Retinal pigment epithelial cell (primary cell): ENCODE data around the gene OR8H1.

Experiments
- DNase-seq: peaks from one replicate; pipeline ENCODE4 v3.0.0-alpha.2; 2010; ENCODE audit warnings: low read depth
- H3K4me3 ChIP-seq: 2 replicates; pipeline ENCODE4 v1.5.1; 2011; ENCODE audit warnings: mild to moderate bottlenecking, low read length, control low read depth, moderate library complexity
- TF ChIP-seq, protein P1 (sequence below): conservative IDR thresholded peaks from 2 replicates; pipeline ENCODE4 v1.5.1; 2011; ENCODE audit warnings: low read depth, low read length, control low read depth, inconsistent platforms

OR8H1 gene

GRCh38 chr11:56292154-56292553 is at the start of gene OR8H1:
OR8H1 (minus strand) TSS chr11:56292254; CDS start chr11:56291062, 1,192 bp downstream.
- no peak within 1 kb of the TSS for H3K4me3 ChIP-seq
- TF ChIP-seq, protein P1, sequence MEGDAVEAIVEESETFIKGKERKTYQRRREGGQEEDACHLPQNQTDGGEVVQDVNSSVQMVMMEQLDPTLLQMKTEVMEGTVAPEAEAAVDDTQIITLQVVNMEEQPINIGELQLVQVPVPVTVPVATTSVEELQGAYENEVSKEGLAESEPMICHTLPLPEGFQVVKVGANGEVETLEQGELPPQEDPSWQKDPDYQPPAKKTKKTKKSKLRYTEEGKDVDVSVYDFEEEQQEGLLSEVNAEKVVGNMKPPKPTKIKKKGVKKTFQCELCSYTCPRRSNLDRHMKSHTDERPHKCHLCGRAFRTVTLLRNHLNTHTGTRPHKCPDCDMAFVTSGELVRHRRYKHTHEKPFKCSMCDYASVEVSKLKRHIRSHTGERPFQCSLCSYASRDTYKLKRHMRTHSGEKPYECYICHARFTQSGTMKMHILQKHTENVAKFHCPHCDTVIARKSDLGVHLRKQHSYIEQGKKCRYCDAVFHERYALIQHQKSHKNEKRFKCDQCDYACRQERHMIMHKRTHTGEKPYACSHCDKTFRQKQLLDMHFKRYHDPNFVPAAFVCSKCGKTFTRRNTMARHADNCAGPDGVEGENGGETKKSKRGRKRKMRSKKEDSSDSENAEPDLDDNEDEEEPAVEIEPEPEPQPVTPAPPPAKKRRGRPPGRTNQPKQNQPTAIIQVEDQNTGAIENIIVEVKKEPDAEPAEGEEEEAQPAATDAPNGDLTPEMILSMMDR, result no peak
- DNase-seq, result no peak

DNA sequence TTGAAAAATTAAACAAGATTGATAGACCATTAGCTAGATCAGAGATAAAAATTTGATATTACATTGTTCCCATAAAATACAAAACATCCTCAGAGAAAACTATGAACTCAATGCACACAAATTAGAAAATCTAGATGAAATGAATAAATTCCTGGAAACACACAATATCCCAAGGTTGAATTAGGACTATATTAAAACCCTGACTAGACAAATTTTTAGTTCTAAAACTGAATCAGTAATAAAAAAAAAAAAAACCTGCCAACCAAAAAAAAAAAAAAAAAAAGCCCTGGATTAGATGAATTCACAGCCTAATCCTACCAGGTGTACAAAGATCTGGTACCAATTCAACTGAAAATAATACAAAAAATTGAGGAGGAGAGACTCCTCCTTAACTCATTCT is 48.2 kb upstream of the OR8H1 start:
- TF ChIP-seq, protein P1, result no peak
- no peak for DNase-seq
- H3K4me3 ChIP-seq, result no peak overlapping the region

DNA sequence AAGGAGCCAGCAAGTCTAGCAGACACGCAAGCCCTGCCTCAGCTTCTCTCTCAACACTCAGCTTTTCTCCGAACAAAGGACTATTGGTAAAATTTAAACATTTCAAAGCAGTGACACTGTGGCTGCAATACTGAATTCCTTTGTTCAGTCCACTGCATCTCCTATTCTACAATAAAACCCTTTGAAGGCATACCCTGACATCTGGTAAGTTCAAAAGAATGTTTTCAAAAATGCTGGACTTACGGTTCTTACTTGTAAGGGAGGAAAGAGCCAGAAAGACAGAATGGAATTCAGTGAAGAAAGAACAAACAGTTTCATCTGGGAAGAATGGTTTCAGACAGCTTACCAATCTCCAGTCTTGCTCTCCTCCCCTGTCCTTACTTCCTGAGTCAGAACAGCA is 41.1 kb upstream of the OR8H1 start:
- TF ChIP-seq, protein P1, result no peak
- no peak overlapping the region for H3K4me3 ChIP-seq
- no peak for DNase-seq

DNA sequence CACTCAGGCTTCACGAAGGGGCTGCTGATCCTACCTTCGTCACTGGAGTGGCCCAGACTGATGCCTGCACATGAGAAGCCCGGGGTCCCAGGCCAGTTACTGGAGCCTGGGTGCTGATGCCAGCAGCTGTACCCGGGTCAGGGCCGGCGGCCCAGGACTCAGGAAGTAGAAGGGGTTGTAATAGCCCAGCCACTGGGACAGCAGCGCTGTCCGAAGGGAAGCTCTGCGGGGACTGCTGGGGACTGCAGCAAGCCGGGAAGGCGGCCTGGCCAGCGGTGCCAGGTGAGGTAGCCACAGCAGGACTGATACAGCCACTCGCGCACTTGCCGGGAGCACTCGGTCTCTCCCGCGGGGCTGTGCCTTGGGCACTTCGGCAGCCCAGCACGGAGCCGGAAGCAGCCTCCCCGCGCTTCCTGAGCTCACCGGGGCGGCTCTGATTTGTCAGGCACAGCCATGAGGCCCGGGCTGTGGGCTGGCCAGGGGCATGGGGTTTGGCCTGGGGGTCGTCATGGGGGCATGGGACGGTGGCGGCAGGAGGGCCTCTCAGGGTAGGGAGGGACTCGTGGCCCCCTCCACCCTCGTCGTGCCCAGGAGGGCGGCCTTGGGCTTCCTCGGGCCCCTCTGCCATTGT is 39.9 kb upstream of the OR8H1 start:
- TF ChIP-seq, protein P1, result no peak
- no peak overlapping the region for H3K4me3 ChIP-seq
- no peak for DNase-seq

- no peak for DNase-seq
- H3K4me3 ChIP-seq, result no peak within 1 kb of the TSS
Measured at GRCh38 chr11:56314844-56315243, 22.8 kb upstream of the OR8H1 start, which contains the start of gene OR8K3. OR8K3 (plus strand) TSS chr11:56315144; CDS start chr11:56318307, 3,163 bp downstream.

GRCh38 chr11:56307836-56308235 is 15.8 kb upstream of the OR8H1 start:
- TF ChIP-seq, protein P1, result no peak
- no peak for DNase-seq
- H3K4me3 ChIP-seq, result no peak overlapping the region

More at GRCh38 chr11:56314844-56315243, 22.8 kb upstream of the OR8H1 start, which contains the start of gene OR8K3:
- TF ChIP-seq, protein P1, result no peak

GRCh38 chr11:56296898-56297297 is 4.8 kb upstream of the OR8H1 start:
- TF ChIP-seq, protein P1, result no peak
- H3K4me3 ChIP-seq, result no peak overlapping the region
- no peak for DNase-seq
